Measurements from ENCODE around the gene LINS1. TPM values are rescaled to one million over a fixed set of nuclear protein-coding genes. Genes with fewer than 3 reads are reported as not detected.

Gene LINS1
- total and polyA plus RNA-seq, 2 donors (not counting 3 experiments of a cell fraction or from before 2014, with no cell fraction given), result 6.9 to 14.7 TPM

- Histone ChIP-seq H3K36me3 (ENCODE audit: control insufficient read depth in 2 of 2, extremely low read depth in 1 of 2, insufficient read depth in 2 of 2, low read length in 2 of 2) (no peaks in the 10 kb centered on the region), H2AFZ (ENCODE audit: low read depth, low read length) (no peak overlapping the region), H3K79me2 (ENCODE audit: control insufficient read depth, insufficient read depth, low read length) (no peaks in the 10 kb centered on the region), H3K4me2 (ENCODE audit: insufficient read depth, low read length) (no peak overlapping the region), H3K4me1 (ENCODE audit: control insufficient read depth, extremely low read depth, insufficient read depth, low read length) (no peaks in the 10 kb centered on the region), H3K27ac (ENCODE audit: insufficient read depth, low read depth, low read length) (no peak overlapping the region), H3K9ac (replicated peaks; ENCODE audit: extremely low read depth, insufficient read depth, low read length) (no peak overlapping the region), H3K4me3 (replicated peaks in 1 of 3; ENCODE audit: insufficient read depth in 1 of 3, low read depth in 1 of 3, low read length in 3 of 3) (no peak overlapping the region), H3K9me3 (replicated peaks; ENCODE audit: control insufficient read depth, insufficient read depth, low read length) (no peaks in the 10 kb centered on the region), H3K27me3 (ENCODE audit: control insufficient read depth in 2 of 2, insufficient read depth in 2 of 2, low read length in 2 of 2) (no peaks in the 10 kb centered on the region), H3K9me1 (replicated peaks; ENCODE audit: control insufficient read depth, extremely low read depth, insufficient read depth, low read length) (no peaks in the 10 kb centered on the region), H4K20me1 (replicated peaks; ENCODE audit: control insufficient read depth, extremely low read depth, insufficient read depth, low read length) (no peaks in the 10 kb centered on the region)
- intact Hi-C loops (cut with micrococcal nuclease), result no loop called here
- DNase-seq (ENCODE audit: low read depth, low spot score), result no peak
- dilution Hi-C loops (cut with MboI; ENCODE audit: extremely low pct_ligation_motif_present, low sequenced_read_pairs), result no loop called here
- CTCF ChIA-PET, result interaction anchor here (0.5 to 1.2 kb wide), 2 partner anchors 28 to 394 kb away, joined by 3 to 5 read pairs; no protein-coding TSS in a partner anchor
- no TSS peak for BruUV-seq (replicated peaks)
- POLR2A ChIA-PET, result no interaction called here
- no peak for TF ChIP-seq MYC (IDR thresholded peaks at IDR 0.05; ENCODE audit: low read depth, low read length)
- TF ChIP-seq, protein P1, sequence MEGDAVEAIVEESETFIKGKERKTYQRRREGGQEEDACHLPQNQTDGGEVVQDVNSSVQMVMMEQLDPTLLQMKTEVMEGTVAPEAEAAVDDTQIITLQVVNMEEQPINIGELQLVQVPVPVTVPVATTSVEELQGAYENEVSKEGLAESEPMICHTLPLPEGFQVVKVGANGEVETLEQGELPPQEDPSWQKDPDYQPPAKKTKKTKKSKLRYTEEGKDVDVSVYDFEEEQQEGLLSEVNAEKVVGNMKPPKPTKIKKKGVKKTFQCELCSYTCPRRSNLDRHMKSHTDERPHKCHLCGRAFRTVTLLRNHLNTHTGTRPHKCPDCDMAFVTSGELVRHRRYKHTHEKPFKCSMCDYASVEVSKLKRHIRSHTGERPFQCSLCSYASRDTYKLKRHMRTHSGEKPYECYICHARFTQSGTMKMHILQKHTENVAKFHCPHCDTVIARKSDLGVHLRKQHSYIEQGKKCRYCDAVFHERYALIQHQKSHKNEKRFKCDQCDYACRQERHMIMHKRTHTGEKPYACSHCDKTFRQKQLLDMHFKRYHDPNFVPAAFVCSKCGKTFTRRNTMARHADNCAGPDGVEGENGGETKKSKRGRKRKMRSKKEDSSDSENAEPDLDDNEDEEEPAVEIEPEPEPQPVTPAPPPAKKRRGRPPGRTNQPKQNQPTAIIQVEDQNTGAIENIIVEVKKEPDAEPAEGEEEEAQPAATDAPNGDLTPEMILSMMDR (IDR thresholded peaks at IDR 0.05; ENCODE audit: extremely low read depth in 1 of 2, insufficient read depth in 1 of 2, low read depth in 1 of 2, low read length in 2 of 2), result no peak
- TF ChIP-seq FOS (IDR thresholded peaks at IDR 0.05; ENCODE audit: borderline replicate concordance, insufficient read depth, low read length), result no peak
- no peak for TF ChIP-seq POLR2AphosphoS5 (IDR thresholded peaks at IDR 0.05; ENCODE audit: insufficient read depth, low read depth, low read length)
- no peak for TF ChIP-seq POLR2A (IDR thresholded peaks at IDR 0.05; ENCODE audit: low read depth, low read length)
- no peak for TF ChIP-seq JUN (IDR thresholded peaks at IDR 0.05; ENCODE audit: borderline replicate concordance, insufficient read depth, insufficient read length, low read depth)
- no peak for TF ChIP-seq EZH2 (IDR thresholded peaks at IDR 0.05; ENCODE audit: borderline replicate concordance, low read depth, low read length, severe bottlenecking)
- no peak for TF ChIP-seq MAX (IDR thresholded peaks at IDR 0.05; ENCODE audit: insufficient read depth, insufficient read length)
- TF ChIP-seq GATA2 (IDR thresholded peaks at IDR 0.05; ENCODE audit: insufficient read depth, insufficient read length, low read depth, low read length), result no peak
- FAIRE-seq, result no peak
These were observed 57.0 kb downstream of the LINS1 start for GRCh38 chr15:100544946-100545345.

Measured in endothelial cell of umbilical vein (primary cell).